Measurements from ENCODE around the gene RANGAP1.

RANGAP1 gene

DNA sequence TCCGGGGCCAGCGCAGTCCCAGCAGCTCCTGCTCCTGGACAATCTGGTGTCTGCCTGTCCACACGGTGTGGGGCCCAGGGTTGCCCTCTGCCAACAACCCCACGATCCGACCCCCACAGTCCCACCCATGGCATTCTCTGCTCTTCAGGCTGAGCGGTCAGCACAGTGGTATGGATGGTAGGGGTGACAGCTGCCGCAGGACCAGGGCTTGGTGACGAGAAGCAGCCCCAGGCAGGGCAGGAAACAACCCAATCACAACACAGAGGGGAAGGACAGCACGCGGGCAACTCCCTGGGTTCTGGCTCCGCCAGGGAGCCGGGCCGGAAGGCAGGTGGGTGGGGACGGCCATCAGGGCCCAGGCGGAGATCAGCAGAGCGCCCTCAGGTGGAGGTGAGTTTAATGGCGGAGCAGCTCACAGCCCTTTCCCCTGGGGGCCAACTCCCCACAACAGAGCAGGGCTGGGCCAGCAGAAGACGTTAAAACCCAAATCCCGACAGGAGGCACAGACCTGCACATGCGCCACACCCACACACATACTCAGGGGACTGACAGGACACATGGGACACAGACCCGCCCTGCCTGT is 40.0 kb downstream of the RANGAP1 start:
- no peak for DNase-seq (ENCODE audit: low read depth)
- no peak overlapping the region for H3K4me3 ChIP-seq (ENCODE audit: low read depth, low read length)
- TF ChIP-seq CTCF (IDR thresholded peaks at IDR 0.05; ENCODE audit: low read depth, low read length, missing control alignments), result no peak
- in situ Hi-C loops (cut with HindIII; ENCODE audit: low sequenced_read_pairs), result no loop called here

DNA sequence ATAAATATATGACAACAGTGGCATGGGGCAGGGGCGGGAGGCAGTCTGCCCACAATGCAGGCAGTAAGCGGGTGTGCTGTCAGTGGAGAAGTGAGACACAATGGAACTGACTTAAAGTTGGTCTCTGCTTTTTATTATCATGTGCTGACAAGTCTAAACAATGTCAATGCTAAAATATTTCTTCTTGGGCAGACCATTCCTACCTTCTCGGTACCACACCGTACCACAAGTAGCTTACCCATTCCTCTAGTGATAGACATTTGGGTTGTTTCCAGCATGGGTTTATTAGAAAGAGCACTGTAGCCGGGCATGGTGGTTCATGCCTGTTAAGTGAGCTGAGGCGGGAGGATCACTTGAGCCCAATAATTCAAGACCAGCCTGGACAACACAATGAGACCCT is 42.6 kb downstream of the RANGAP1 start:
- TF ChIP-seq CTCF (IDR thresholded peaks at IDR 0.05; ENCODE audit: low read depth, low read length, missing control alignments), result no peak
- in situ Hi-C loops (cut with HindIII; ENCODE audit: low sequenced_read_pairs), result no loop called here
- no peak overlapping the region for H3K4me3 ChIP-seq (ENCODE audit: low read depth, low read length)
- DNase-seq (ENCODE audit: low read depth), result no peak

- no peak for TF ChIP-seq CTCF (IDR thresholded peaks at IDR 0.05; ENCODE audit: low read depth, low read length, missing control alignments)
- in situ Hi-C loops (cut with HindIII; ENCODE audit: low sequenced_read_pairs), result no loop called here
- no peak overlapping the region for H3K4me3 ChIP-seq (ENCODE audit: low read depth, low read length)
- no peak for DNase-seq (ENCODE audit: low read depth)
These were observed 43.4 kb downstream of the RANGAP1 start for GRCh38 chr22:41242396-41243117.

GRCh38 chr22:41241133-41241676 is 44.8 kb downstream of the RANGAP1 start:
- no peak overlapping the region for H3K4me3 ChIP-seq (ENCODE audit: low read depth, low read length)
- DNase-seq (ENCODE audit: low read depth), result no peak
- in situ Hi-C loops (cut with HindIII; ENCODE audit: low sequenced_read_pairs), result no loop called here
- TF ChIP-seq CTCF (IDR thresholded peaks at IDR 0.05; ENCODE audit: low read depth, low read length, missing control alignments), result no peak

- H3K4me3 ChIP-seq (ENCODE audit: low read depth, low read length), result no peak within 1 kb of the TSS
- DNase-seq (ENCODE audit: low read depth), result no peak
- TF ChIP-seq CTCF (IDR thresholded peaks at IDR 0.05; ENCODE audit: low read depth, low read length, missing control alignments), result no peak
- in situ Hi-C loops (cut with HindIII; ENCODE audit: low sequenced_read_pairs), result no loop called here
These were observed 45.4 kb downstream of the RANGAP1 start, which contains the start of gene CHADL for GRCh38 chr22:41240377-41241132. Gene CHADL (minus strand): TSS chr22:41240931. CDS start chr22:41240881, 50 bp downstream.

DNA sequence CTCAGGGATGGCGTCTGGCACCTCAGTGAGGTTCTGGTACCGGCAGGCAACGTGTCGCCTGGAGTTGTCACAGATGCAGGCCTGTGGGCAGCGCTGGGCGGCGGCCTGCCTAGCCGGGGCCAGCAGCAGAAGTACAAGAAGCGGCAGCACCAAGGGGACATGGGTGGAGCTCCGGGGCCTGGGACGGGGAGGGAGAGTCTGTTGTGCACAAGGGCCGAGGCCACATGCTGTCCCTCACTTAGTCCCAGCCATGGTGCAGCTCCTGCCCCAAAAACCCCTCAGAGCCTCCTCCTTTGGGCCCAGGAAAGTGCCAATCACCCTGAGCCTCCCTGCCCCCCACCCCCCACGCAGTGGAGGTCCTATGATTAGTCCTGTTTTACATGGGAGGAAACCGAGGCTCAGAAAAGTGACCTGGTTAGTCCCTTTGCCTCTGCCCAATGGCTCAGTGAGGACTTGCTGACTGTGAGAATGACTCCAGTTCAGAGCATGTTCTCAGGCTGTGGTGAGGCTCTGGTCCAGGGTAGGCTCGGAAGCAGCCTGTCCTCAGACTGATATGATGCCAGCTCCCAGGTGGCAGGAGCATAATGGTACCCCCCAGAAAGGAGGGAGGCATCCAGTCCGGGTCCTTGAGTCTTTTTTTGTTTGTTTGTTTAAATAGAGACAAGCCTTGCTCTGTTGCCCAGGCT is 46.4 kb downstream of the RANGAP1 start:
- TF ChIP-seq CTCF (IDR thresholded peaks at IDR 0.05; ENCODE audit: low read depth, low read length, missing control alignments), result no peak
- H3K4me3 ChIP-seq (ENCODE audit: low read depth, low read length), result no peak overlapping the region
- in situ Hi-C loops (cut with HindIII; ENCODE audit: low sequenced_read_pairs), result no loop called here
- DNase-seq (ENCODE audit: low read depth), result no peak
